HG02763 (cell line): ENCODE data around the gene KCND3.

Source experiments
- ATAC-seq: cut with Tn5 transposase; IDR thresholded peaks from one replicate; pipeline ENCODE4 v1.9.1; 2021; ENCODE audit warnings: mild to moderate bottlenecking, moderate library complexity; ENCODE audit not compliant: unreplicated experiment

Gene KCND3

DNA sequence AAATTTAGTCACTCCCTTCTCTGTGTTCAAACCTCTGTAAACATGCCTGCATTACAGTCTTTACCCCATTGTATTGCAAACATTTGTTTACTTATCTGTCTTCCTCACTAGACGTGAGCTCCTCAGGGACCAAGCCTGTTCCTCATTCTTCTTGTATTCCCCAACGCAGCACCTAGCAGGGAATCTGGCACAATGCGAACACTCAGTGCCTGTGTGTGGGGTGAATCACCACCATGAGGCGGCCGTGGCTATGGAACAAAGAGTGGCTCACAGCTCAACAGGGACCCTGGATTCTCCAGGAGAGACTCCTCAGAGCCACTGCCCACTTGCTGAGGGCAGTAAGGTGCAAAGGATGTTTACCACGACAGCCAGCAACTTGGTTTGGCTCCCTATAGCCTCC is 137.9 kb downstream of the KCND3 start:
- no peak for ATAC-seq

DNA sequence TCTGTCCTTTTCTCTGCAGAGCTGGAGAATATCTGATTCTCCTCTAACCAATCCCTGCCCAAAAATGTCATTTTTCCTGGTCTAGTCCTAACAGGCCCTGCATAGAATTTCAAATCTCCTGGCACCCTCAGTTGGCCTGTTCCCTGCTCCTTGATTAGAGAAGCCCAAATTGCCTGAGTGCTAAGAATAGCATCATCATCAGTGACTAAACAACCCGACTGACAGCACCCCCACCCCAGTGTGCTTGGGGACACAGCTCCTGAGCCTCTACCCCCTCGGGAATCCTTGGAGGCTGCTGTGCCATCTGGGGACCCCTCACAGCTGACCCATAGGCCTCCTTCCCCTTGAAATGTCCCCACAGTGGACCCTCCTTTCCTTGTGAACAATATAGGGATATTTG is 139.4 kb downstream of the KCND3 start:
- ATAC-seq, result no peak

DNA sequence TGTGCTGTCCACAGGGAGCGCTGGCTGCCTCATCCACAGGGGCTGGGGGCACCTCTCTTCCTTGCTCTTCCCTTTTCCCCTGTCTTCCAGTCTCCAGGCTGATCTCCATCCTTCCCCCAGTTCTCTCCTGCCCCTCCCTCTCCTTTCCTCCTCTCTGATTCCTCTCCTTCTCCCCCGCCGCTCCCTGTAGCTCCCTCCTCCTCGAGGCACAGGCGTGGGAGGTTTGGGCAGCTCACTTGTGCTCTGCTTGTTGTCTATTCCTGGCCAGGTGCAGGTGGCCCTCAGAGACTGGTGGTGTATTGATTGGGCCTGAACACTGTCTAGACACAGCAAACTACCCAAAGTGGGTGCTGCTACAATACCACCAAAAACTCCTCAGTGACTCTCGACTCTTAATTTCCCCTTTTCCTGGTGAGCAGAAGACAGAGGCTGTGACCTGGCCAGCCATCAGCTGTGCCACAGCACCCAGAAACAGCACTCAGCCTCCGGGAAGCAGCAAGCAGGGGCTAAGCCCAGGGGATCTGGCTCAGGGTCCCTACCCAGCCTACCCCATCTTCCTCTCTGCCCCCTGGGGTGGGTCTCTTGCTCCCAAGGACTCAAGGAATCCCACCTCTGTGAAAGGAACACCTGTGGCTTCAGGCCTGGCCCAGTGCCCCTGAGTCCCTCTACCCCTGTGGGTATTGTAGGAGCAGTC is 140.5 kb downstream of the KCND3 start:
- ATAC-seq, result no peak

GRCh38 chr1:111847466-111847865 is 142.0 kb downstream of the KCND3 start:
- ATAC-seq, result no peak

GRCh38 chr1:111846842-111847241 is 142.6 kb downstream of the KCND3 start:
- ATAC-seq, result no peak

DNA sequence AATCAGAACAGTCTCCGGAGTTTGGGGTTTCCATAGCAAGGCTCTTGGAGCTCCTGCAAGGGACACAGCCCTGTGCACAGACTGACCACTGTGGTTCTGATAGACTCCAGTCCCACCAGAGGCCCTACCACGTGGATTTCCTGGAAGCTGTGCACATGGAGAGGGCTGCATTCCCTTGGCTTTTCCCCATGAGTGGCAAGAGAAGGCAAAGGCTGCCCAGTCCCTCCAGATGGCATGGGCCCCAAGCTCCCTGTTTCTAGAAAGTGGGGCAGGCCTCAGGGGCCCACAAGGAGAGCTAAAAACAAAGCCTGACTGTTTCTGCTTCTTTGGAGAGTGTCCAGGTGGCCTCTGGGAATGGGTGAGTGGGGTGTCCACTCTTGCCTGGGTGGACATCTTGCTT is 146.3 kb downstream of the KCND3 start:
- no peak for ATAC-seq

DNA sequence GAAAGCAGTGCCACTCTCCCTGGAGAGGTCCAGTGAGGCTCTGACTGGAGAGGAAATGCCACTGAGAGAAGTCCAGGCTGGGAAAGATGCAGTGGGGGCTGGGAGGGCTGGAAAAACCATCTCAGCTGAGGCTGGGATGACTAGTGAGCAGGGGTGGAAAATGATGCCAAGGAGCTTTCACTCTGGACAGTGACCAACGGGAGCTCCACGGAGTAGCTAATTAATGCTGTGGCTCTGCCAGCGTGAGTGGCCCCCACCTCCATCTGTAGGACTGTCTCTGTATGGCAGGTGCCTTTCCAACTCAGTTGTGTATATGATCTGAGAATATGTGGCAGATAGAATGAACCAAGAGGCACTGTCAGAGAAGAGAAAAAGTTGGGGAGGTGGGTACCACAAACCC is 147.1 kb downstream of the KCND3 start:
- no peak for ATAC-seq

DNA sequence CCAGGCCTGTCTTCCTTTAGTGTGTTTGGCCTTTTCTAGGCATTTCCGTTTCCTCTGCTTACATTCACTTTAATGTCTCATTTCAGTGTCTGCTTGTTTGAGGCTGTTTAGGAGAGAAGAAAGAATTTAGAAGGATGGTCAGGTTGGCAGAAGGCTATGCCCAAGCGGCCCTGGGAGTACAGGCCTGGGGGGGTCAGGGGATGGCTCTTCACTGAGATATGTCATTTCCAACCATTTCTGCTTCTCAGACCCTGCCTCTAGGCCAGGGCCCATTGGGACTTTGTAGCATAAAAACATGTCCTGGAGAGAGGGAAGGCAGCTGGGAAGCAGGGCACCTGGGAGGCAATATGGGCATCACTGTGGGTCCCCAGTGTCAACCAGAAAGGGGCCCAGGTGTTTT is 147.7 kb downstream of the KCND3 start:
- ATAC-seq, result no peak

GRCh38 chr1:111841189-111841588 is 148.3 kb downstream of the KCND3 start:
- ATAC-seq, result no peak

DNA sequence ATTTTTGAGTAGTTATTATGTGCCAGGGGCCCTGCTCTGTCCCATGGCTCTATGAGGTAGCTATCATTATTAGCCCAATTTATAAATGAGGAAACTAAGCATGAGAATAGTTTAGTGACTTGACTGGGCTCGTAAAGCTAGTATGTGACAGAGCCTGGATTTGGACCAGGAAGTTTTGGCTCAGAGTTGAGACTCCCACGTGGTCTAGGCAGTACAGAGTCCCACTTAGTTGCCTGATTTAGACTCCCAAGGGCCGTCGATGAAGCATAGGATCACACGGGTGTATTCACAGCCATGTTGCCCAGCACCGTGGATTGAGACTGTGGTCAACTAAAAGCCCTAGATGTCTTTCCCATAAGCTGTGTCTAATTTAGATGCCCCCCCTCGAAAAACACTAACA is 152.1 kb downstream of the KCND3 start:
- ATAC-seq, result no peak

DNA sequence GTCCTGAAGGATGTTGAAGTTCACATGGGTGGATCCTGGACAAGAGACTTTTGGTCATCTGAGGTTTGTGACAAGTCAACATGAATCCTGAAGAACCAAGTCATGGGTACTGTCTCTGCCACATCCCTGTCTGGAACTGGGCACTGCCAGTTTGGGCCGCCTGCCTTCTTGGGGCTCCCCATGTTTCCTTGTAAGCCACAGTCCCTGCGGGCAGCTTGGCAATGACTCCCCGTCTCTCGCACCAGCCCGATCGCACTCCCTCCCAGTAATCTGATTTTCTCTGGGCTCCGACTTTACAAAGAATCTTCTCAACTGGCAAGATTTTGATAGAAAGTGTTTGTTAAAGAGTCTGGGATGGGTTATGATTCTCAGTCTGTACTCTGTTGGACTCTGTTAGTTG is 153.4 kb downstream of the KCND3 start:
- no peak for ATAC-seq

DNA sequence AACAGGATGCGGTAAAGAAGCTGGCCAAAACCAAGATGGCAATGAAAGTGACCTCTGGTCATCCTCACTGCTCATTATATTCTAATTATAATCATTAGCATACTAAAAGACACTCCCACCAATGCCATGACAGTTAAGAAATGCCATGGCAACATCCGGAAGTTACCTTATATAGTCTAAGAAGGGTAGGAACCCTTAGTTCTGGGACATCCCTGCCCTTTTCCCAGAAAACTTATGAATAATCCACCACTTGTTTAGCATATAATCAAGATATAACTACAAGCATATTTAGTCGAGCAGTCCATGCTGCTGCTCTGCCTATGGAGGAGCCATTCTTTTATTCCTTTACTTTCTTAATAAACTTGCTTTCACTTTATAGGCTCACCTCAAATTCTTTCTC is 154.0 kb downstream of the KCND3 start:
- ATAC-seq, result no peak

- ATAC-seq, result no peak
Observed at GRCh38 chr1:111834956-111835355, 154.5 kb downstream of the KCND3 start.

DNA sequence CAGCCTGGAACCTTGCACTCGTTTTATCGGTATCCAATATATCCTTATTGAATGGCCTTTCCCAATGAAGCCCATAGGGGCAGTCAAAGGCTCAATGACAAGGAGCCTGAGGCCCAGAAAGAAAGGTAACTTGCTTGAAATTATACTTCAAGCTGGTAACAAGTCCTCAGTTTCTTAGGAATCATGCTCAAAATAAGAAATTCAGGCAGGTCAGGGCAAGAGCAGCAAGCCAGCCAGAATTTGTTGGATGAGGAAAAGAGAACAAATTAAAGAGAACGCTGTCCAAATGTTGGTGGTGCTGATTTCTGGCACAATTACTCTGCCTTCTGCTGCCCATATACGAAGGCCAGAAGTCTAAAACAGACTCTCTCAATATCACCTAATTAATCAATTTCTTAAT is 156.1 kb downstream of the KCND3 start:
- ATAC-seq, result no peak

- no peak for ATAC-seq
Observed at GRCh38 chr1:111832521-111833155, 156.8 kb downstream of the KCND3 start.

DNA sequence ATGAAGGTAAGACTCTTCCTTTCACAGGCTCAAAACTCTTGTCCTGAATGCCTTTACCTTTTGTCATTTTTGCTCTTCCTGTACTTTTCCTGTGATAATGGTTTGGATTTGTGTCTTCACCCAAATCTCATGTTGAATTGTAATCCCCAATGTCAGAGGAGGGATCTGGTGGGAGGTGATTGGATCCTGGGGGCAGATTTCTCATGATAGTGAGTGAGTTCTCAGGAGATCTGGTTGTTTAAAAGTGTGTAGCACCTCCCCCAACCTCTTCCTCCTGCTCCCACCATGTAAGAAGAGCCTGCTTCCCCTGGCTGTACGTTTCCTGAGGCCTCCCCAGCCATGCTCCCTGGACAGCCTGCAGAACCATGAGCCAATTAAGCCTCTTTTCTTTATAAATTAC is 158.3 kb downstream of the KCND3 start:
- no peak for ATAC-seq

DNA sequence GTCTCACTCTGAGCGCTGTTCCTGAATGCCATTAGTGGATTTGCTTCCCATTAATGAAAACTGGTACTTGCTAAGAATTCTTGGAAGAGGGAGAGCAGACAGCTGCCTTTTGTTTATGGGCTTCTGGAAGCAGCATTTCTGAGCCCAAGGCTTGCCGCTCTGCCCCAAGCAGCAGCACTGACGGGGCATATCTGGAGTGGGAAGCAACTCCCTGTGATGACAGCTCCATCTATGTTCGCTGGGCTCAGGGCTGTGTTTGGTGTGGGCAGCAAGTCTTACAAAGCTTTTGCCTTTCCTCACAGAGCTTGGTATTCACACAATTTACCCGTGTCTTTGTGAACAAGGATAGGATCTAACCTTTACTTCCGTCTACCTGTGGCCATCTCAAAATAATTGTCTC is 161.5 kb downstream of the KCND3 start:
- ATAC-seq, result no peak

- ATAC-seq, result no peak
Observed at GRCh38 chr1:111826278-111826677, 163.2 kb downstream of the KCND3 start.

DNA sequence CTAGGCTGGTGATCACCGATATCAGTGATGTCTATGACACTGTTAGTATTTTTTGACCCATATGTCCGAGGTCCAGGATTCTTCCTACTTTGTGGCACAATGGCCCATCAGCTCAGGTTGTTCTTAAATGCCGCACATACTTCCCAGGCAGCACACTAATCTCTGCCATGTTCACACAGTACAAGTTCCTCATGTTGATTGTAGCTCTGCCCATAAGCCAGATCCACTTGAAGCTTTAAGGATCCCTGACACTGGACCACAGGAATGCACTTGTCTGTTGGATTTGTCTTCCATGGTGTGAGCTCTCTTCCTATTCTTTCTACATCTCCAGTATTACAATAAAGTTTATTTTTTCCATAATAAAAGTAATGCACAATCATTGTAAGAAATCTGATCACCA is 164.3 kb downstream of the KCND3 start:
- no peak for ATAC-seq

- no peak for ATAC-seq
Observed at GRCh38 chr1:111822138-111822537, 167.3 kb downstream of the KCND3 start.

GRCh38 chr1:111821121-111821745 is 168.2 kb downstream of the KCND3 start:
- no peak for ATAC-seq

DNA sequence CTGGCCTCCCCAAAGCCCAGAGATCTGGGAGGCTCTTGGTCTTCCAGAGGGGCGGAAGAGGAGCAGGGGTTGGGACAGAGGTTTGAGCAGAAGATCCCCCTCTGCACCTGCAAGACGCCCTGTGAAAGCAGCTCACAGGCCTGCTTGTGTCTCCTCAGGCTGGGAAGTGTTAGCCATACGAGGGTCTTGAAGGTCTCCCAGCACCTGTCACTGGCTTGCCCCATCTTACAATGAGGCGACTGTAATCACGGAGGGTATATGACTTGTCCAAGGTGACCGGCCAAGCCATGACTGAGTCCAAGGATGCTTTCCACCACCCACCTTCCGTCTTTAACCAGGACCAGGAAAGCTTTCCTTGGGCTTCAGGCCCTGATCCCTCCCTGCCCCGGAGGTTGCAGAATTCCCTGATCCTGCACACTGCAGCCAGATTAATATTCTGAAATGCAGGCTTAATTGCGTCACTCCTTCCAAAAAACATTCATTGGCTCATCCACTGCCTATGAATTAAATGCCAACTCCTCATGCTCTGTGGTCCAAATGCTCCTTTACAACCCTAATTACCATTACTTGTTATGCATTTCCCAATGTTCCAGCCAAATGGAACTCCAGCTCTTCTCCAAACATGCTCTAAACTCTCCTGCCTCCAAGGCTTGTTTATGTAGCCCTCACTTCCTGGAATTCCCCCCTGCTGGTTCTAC is 169.8 kb downstream of the KCND3 start:
- no peak for ATAC-seq
